Gastrocnemius medialis (tissue), 4 donors: ENCODE results near the gene OR9G1. TPM values are rescaled to one million over a fixed set of nuclear protein-coding genes. Genes with fewer than 3 reads are reported as not detected.

ENCODE experiments used
- ATAC-seq, 2 donors: fragments of 150-250 bp; one replicate each; pipeline ENCODE4 v1.9.1; 2016
- DNase-seq, 2 donors: peaks; one replicate each; pipeline ENCODE4 v3.0.0-alpha.2; 2019
- H3K27ac ChIP-seq, 4 donors: fragments of 200-600 bp; sonication (generic); 1 replicate in 1 of 4; 2 replicates in 3 of 4; pipeline ENCODE4 v1.5.1; 2016 to 2018; ENCODE audit warnings: mild to moderate bottlenecking in 2 of 4, moderate library complexity in 1 of 4
- H3K27me3 ChIP-seq, 3 donors: fragments of 200-600 bp; sonication (generic) in 2 of 3; 1 replicate in 1 of 3; 2 replicates in 2 of 3; pipeline versions ENCODE4 v1.5.1 to v1.6.0; 2016 to 2019; ENCODE audit warnings: mild to moderate bottlenecking in 1 of 3, moderate library complexity in 1 of 3
- H3K36me3 ChIP-seq, 2 donors: fragments of 200-600 bp; sonication (generic) in 1 of 2; one replicate each; pipeline ENCODE4 v1.5.1; 2017 to 2018
- H3K4me1 ChIP-seq, 2 donors: fragments of 200-600 bp; sonication (generic) in 1 of 2; one replicate each; pipeline ENCODE4 v1.5.1; 2016 to 2017; ENCODE audit warnings: mild to moderate bottlenecking in 2 of 2
- H3K4me3 ChIP-seq, 4 donors: fragments of 200-600 bp; sonication (generic) in 3 of 4; 1 replicate in 1 of 4; 2 replicates in 3 of 4; pipeline ENCODE4 v1.5.1; 2016 to 2019; ENCODE audit warnings: mild to moderate bottlenecking in 2 of 4
- H3K9me3 ChIP-seq, 3 donors: fragments of 200-600 bp; sonication (generic) in 2 of 3; 1 replicate in 1 of 3; 2 replicates in 2 of 3; pipeline ENCODE4 v1.5.1; 2016 to 2019
- CTCF ChIP-seq, 5 experiments: fragments of 450-650 bp in 3 of 5; fragments of 200-600 bp in 2 of 5; sonication (generic) in 2 of 5; IDR thresholded peaks in 4 of 5; conservative IDR thresholded peaks in 1 of 5; 1 replicate in 4 of 5; 2 replicates in 1 of 5; pipeline ENCODE4 v1.5.1; 2016 to 2019; ENCODE audit warnings: antibody characterized with exemption in 5 of 5, mild to moderate bottlenecking in 3 of 5, moderate library complexity in 3 of 5
- POLR2A ChIP-seq, 2 donors: fragments of 450-650 bp; IDR thresholded peaks; one replicate each; pipeline ENCODE4 v1.6.1; 2017; ENCODE audit warnings: antibody characterized with exemption in 2 of 2, mild to moderate bottlenecking in 2 of 2, moderate library complexity in 2 of 2
- in situ Hi-C, 4 donors: fragments of 200-750 bp; cut with MboI; loops; one replicate each; pipeline versions ENCODE4 v1.15.0 to v1.8.0; 2017; ENCODE audit warnings: low sequenced_read_pairs in 4 of 4
- intact Hi-C: fragments of 100-400 bp; cut with DNase I; formaldehyde crosslinking; loops from one replicate; pipeline ENCODE4 v1.15.1; 2023; ENCODE audit warnings: low total_unique reads
- total RNA-seq, 4 donors: library from RNA; depleted of rRNA; stranded (reverse); fragments of >200 nt; gene quantifications; one replicate each; pipeline versions ENCODE4 v1.1.0 to v1.2.3, GENCODE V29; 2016

The OR9G1 gene
- total RNA-seq, 4 donors from 2014 or later, result not detected

GRCh38 chr11:56706486-56706885 lies 7.6 kb downstream of the OR9G1 start:
- in situ Hi-C loops, result no loop called here
- ATAC-seq (no peak), DNase-seq (no peak)
- TF ChIP-seq CTCF (IDR thresholded peaks at IDR 0.05 in 4 of 5, conservative IDR thresholded peaks at IDR 0.05 in 1 of 5) (no peak), POLR2A (IDR thresholded peaks at IDR 0.05) (no peak)
- no peaks in the 10 kb centered on the region for H3K36me3 ChIP-seq
- no peaks in the 10 kb centered on the region for H3K27me3 ChIP-seq
- H3K9me3 ChIP-seq, result no peaks in the 10 kb centered on the region
- no peak overlapping the region for H3K4me3 ChIP-seq
- H3K4me1 ChIP-seq, result no peaks in the 10 kb centered on the region
- no peak overlapping the region for H3K27ac ChIP-seq
- intact Hi-C loops, result no loop called here

GRCh38 chr11:56714206-56714605 lies 15.3 kb downstream of the OR9G1 start:
- Histone ChIP-seq H3K27ac (no peak overlapping the region), H3K9me3 (no peaks in the 10 kb centered on the region), H3K36me3 (no peaks in the 10 kb centered on the region), H3K27me3 (no peaks in the 10 kb centered on the region), H3K4me3 (no peak overlapping the region), H3K4me1 (no peaks in the 10 kb centered on the region)
- intact Hi-C loops (no loop called here), in situ Hi-C loops (no loop called here)
- no peak for TF ChIP-seq CTCF (IDR thresholded peaks at IDR 0.05 in 4 of 5, conservative IDR thresholded peaks at IDR 0.05 in 1 of 5)
- TF ChIP-seq POLR2A (IDR thresholded peaks at IDR 0.05), result no peak
- DNase-seq (no peak), ATAC-seq (no peak)

- intact Hi-C loops, result no loop called here
- DNase-seq, result no peak
- no peak for ATAC-seq
- H3K4me1 ChIP-seq, result no peaks in the 10 kb centered on the region
- no peak overlapping the region for H3K4me3 ChIP-seq
- TF ChIP-seq CTCF (IDR thresholded peaks at IDR 0.05 in 4 of 5, conservative IDR thresholded peaks at IDR 0.05 in 1 of 5) (no peak), POLR2A (IDR thresholded peaks at IDR 0.05) (no peak)
- no peaks in the 10 kb centered on the region for H3K9me3 ChIP-seq
- in situ Hi-C loops, result no loop called here
- H3K27me3 ChIP-seq, result no peaks in the 10 kb centered on the region
- no peak overlapping the region for H3K27ac ChIP-seq
- no peaks in the 10 kb centered on the region for H3K36me3 ChIP-seq
Observed at GRCh38 chr11:56716379-56716854, 17.5 kb downstream of the OR9G1 start.

GRCh38 chr11:56720513-56720912 lies 21.6 kb downstream of the OR9G1 start:
- TF ChIP-seq POLR2A (IDR thresholded peaks at IDR 0.05) (no peak), CTCF (IDR thresholded peaks at IDR 0.05 in 4 of 5, conservative IDR thresholded peaks at IDR 0.05 in 1 of 5) (no peak)
- intact Hi-C loops, result no loop called here
- ATAC-seq, result no peak
- Histone ChIP-seq H3K9me3 (no peaks in the 10 kb centered on the region), H3K4me1 (no peaks in the 10 kb centered on the region), H3K4me3 (no peak overlapping the region), H3K27me3 (no peaks in the 10 kb centered on the region), H3K36me3 (no peaks in the 10 kb centered on the region), H3K27ac (no peak overlapping the region)
- no peak for DNase-seq
- in situ Hi-C loops, result no loop called here

GRCh38 chr11:56740107-56740506 lies 41.2 kb downstream of the OR9G1 start:
- no peak overlapping the region for H3K27ac ChIP-seq
- no peaks in the 10 kb centered on the region for H3K27me3 ChIP-seq
- ATAC-seq (no peak), DNase-seq (no peak)
- H3K36me3 ChIP-seq, result no peaks in the 10 kb centered on the region
- TF ChIP-seq CTCF (IDR thresholded peaks at IDR 0.05 in 4 of 5, conservative IDR thresholded peaks at IDR 0.05 in 1 of 5) (no peak), POLR2A (IDR thresholded peaks at IDR 0.05) (no peak)
- no peaks in the 10 kb centered on the region for H3K4me1 ChIP-seq
- in situ Hi-C loops, result no loop called here
- H3K9me3 ChIP-seq, result no peaks in the 10 kb centered on the region
- intact Hi-C loops, result no loop called here
- no peak overlapping the region for H3K4me3 ChIP-seq
